ENCODE data around the gene UGT1A7.

The UGT1A7 gene

GRCh38 chr2:233761040-233761769 lies 79.5 kb downstream of the UGT1A7 start:
- no peak for DNase-seq (ENCODE audit: low read depth)

- DNase-seq (ENCODE audit: low read depth) = no peak
Measured at GRCh38 chr2:233764264-233764663, 82.6 kb downstream of the UGT1A7 start.

- no peak for DNase-seq (ENCODE audit: low read depth)
Measured at GRCh38 chr2:233764761-233765160, 83.1 kb downstream of the UGT1A7 start.

- no peak for DNase-seq (ENCODE audit: low read depth)
Measured at GRCh38 chr2:233766416-233766815, 84.7 kb downstream of the UGT1A7 start.

GRCh38 chr2:233768076-233768475 lies 86.4 kb downstream of the UGT1A7 start:
- no peak for DNase-seq (ENCODE audit: low read depth)

GRCh38 chr2:233769260-233769659 lies 87.6 kb downstream of the UGT1A7 start:
- no peak for DNase-seq (ENCODE audit: low read depth)

- no peak for DNase-seq (ENCODE audit: low read depth)
Measured at GRCh38 chr2:233772153-233772552, 90.5 kb downstream of the UGT1A7 start.

GRCh38 chr2:233772583-233772982 lies 90.9 kb downstream of the UGT1A7 start:
- DNase-seq (ENCODE audit: low read depth) = no peak

GRCh38 chr2:233773854-233774253 lies 92.2 kb downstream of the UGT1A7 start:
- DNase-seq (ENCODE audit: low read depth) = no peak

GRCh38 chr2:233775414-233775813 lies 93.7 kb downstream of the UGT1A7 start:
- no peak for DNase-seq (ENCODE audit: low read depth)

GRCh38 chr2:233778030-233778429 lies 96.3 kb downstream of the UGT1A7 start, which contains the start of gene MROH2A:
Gene MROH2A (plus strand): TSS chr2:233778330. CDS start chr2:233779359, 1,029 bp downstream.
- no peak for DNase-seq (ENCODE audit: low read depth)

- no peak for DNase-seq (ENCODE audit: low read depth)
Measured at GRCh38 chr2:233779722-233780121, 98.0 kb downstream of the UGT1A7 start.

GRCh38 chr2:233780771-233781170 lies 99.1 kb downstream of the UGT1A7 start:
- no peak for DNase-seq (ENCODE audit: low read depth)

GRCh38 chr2:233789554-233789953 lies 107.9 kb downstream of the UGT1A7 start:
- DNase-seq (ENCODE audit: low read depth) = no peak

- DNase-seq (ENCODE audit: low read depth) = no peak
Measured at GRCh38 chr2:233791151-233791882, 109.6 kb downstream of the UGT1A7 start.

- no peak for DNase-seq (ENCODE audit: low read depth)
Measured at GRCh38 chr2:233791883-233792329, 110.2 kb downstream of the UGT1A7 start.

GRCh38 chr2:233792720-233793119 lies 111.0 kb downstream of the UGT1A7 start:
- DNase-seq (ENCODE audit: low read depth) = no peak

GRCh38 chr2:233793465-233794127 lies 111.9 kb downstream of the UGT1A7 start:
- DNase-seq (ENCODE audit: low read depth) = no peak

- no peak for DNase-seq (ENCODE audit: low read depth)
Measured at GRCh38 chr2:233794128-233794658, 112.5 kb downstream of the UGT1A7 start.

GRCh38 chr2:233795735-233796171 lies 114.1 kb downstream of the UGT1A7 start:
- DNase-seq (ENCODE audit: low read depth) = no peak

GRCh38 chr2:233796254-233796653 lies 114.6 kb downstream of the UGT1A7 start:
- DNase-seq (ENCODE audit: low read depth) = no peak

GRCh38 chr2:233798335-233799086 lies 116.8 kb downstream of the UGT1A7 start:
- no peak for DNase-seq (ENCODE audit: low read depth)
